CD14-positive monocyte (primary cell): ENCODE measurements around the gene SDCBP2. TPM values are rescaled to one million over a fixed set of nuclear protein-coding genes. Genes with fewer than 3 reads are reported as not detected.

Source experiments
- DNase-seq, 3 donors: peaks; one replicate each; pipeline ENCODE4 v3.0.0-alpha.2; 2011 to 2022
- H2AFZ ChIP-seq: 2 replicates; pipeline ENCODE4 v1.6.0; 2012; ENCODE audit warnings: mild to moderate bottlenecking, low read depth, low read length, inconsistent platforms; ENCODE audit not compliant: insufficient read depth, poor library complexity, severe bottlenecking
- H3K27ac ChIP-seq, 2 donors: 1 replicate in 1 of 2; 2 replicates in 1 of 2; pipeline ENCODE4 v1.5.1; 2012 to 2013; ENCODE audit warnings: low read length in 2 of 2, control low read depth in 1 of 2, inconsistent platforms in 1 of 2, low read depth in 1 of 2, mild to moderate bottlenecking in 1 of 2
- H3K27me3 ChIP-seq, 2 donors: one replicate each; pipeline versions ENCODE4 v1.6.0 to v1.6.1; 2011 to 2013; ENCODE audit warnings: low read length in 2 of 2; ENCODE audit not compliant: control insufficient read depth in 2 of 2, insufficient read depth in 2 of 2
- H3K36me3 ChIP-seq, 2 donors: replicated peaks in 1 of 2; 1 replicate in 1 of 2; 2 replicates in 1 of 2; pipeline versions ENCODE4 v1.5.1 to v1.6.1; 2012 to 2013; ENCODE audit warnings: low read length in 2 of 2, control low read depth in 1 of 2, inconsistent platforms in 1 of 2, mild to moderate bottlenecking in 1 of 2; ENCODE audit not compliant: insufficient read depth in 2 of 2, control insufficient read depth in 1 of 2
- H3K4me1 ChIP-seq, 2 donors: 1 replicate in 1 of 2; 2 replicates in 1 of 2; pipeline versions ENCODE4 v1.5.1 to v1.6.1; 2012 to 2013; ENCODE audit warnings: low read length in 2 of 2, control low read depth in 1 of 2, inconsistent platforms in 1 of 2, mild to moderate bottlenecking in 1 of 2, moderate library complexity in 1 of 2; ENCODE audit not compliant: insufficient read depth in 2 of 2, control insufficient read depth in 1 of 2
- H3K4me2 ChIP-seq: replicated peaks from 2 replicates; pipeline ENCODE3; 2012; ENCODE audit warnings: low read length, moderate library complexity, mild to moderate bottlenecking; ENCODE audit not compliant: poor library complexity, severe bottlenecking; ENCODE audit errors: extremely low read depth
- H3K4me3 ChIP-seq, 3 experiments: fragments of 200-600 bp in 1 of 3; sonication (generic) in 1 of 3; replicated peaks in 1 of 3; 1 replicate in 2 of 3; 2 replicates in 1 of 3; pipeline ENCODE4 v1.5.1; 2011 to 2013; ENCODE audit warnings: low read length in 3 of 3, mild to moderate bottlenecking in 3 of 3, control low read depth in 2 of 3, low read depth in 2 of 3, inconsistent platforms in 1 of 3, moderate library complexity in 1 of 3
- H3K79me2 ChIP-seq: 2 replicates; pipeline ENCODE4 v1.6.0; 2012; ENCODE audit warnings: mild to moderate bottlenecking, control low read depth, inconsistent platforms, low read length, moderate library complexity; ENCODE audit not compliant: insufficient read depth
- H3K9ac ChIP-seq: 2 replicates; pipeline ENCODE4 v1.6.0; 2017; ENCODE audit warnings: low read length, mild to moderate bottlenecking; ENCODE audit not compliant: insufficient read depth, poor library complexity, severe bottlenecking
- H3K9me3 ChIP-seq, 2 donors: replicated peaks in 1 of 2; 1 replicate in 1 of 2; 2 replicates in 1 of 2; pipeline versions ENCODE4 v1.5.1 to v1.6.1; 2012 to 2013; ENCODE audit warnings: low read length in 2 of 2, control low read depth in 1 of 2; ENCODE audit not compliant: control insufficient read depth in 1 of 2, insufficient read depth in 1 of 2
- H4K20me1 ChIP-seq: 2 replicates; pipeline ENCODE4 v1.6.0; 2012; ENCODE audit warnings: mild to moderate bottlenecking, low read length, control low read depth, moderate library complexity; ENCODE audit not compliant: insufficient read depth
- H3K27ac Mint-ChIP-seq, 7 donors: one replicate each; pipeline ENCODE4 v1.8.0; 2020; ENCODE audit warnings: mild to moderate bottlenecking in 7 of 7, mixed read lengths in 7 of 7, moderate library complexity in 6 of 7, inconsistent platforms in 2 of 7
- H3K27me3 Mint-ChIP-seq, 3 donors: one replicate each; pipeline ENCODE4 v1.8.0; 2021 to 2022; ENCODE audit warnings: low read depth in 3 of 3, mild to moderate bottlenecking in 3 of 3, mixed read lengths in 3 of 3, moderate library complexity in 3 of 3, inconsistent platforms in 1 of 3
- H3K36me3 Mint-ChIP-seq, 2 donors: one replicate each; pipeline ENCODE4 v1.8.0; 2020; ENCODE audit warnings: mixed read lengths in 2 of 2, inconsistent platforms in 1 of 2, mild to moderate bottlenecking in 1 of 2
- H3K4me1 Mint-ChIP-seq: one replicate; pipeline ENCODE4 v1.8.0; 2020; ENCODE audit warnings: mild to moderate bottlenecking, mixed read lengths
- H3K4me3 Mint-ChIP-seq, 2 donors: one replicate each; pipeline ENCODE4 v1.8.0; 2020; ENCODE audit warnings: mild to moderate bottlenecking in 2 of 2, mixed read lengths in 2 of 2, moderate library complexity in 1 of 2
- H3K9me3 Mint-ChIP-seq, 7 donors: one replicate each; pipeline ENCODE4 v1.8.0; 2020 to 2022; ENCODE audit warnings: mixed read lengths in 7 of 7, mild to moderate bottlenecking in 6 of 7, moderate library complexity in 6 of 7, inconsistent platforms in 2 of 7
- CTCF ChIP-seq: fragments of 200-600 bp; IDR thresholded peaks from one replicate; pipeline ENCODE4 v1.8.0; 2022; ENCODE audit warnings: antibody characterized with exemption, mild to moderate bottlenecking
- WGBS: methylation state at CpG from one replicate; pipeline ENCODE4 v1.1.5; 2013; ENCODE audit warnings: missing lambda C conversion rate; ENCODE audit not compliant: insufficient coverage; 5-methylcytosine and 5-hydroxymethylcytosine counted together
- intact Hi-C, 2 donors: fragments of 100-400 bp; cut with micrococcal nuclease; formaldehyde crosslinking; loops; one replicate each; pipeline versions ENCODE4 v1.15.0 to v1.15.1; 2023
- polyA plus RNA-seq, 3 donors: library from polyadenylated mRNA; depleted of rRNA in 1 of 3; unstranded in 2 of 3; stranded (reverse) in 1 of 3; fragments of 300-500 nt in 2 of 3; fragments of >200 nt in 1 of 3; fragmentation: Illumina TruSeq in 2 of 3; gene quantifications; 1 replicate in 2 of 3; 2 replicates in 1 of 3; pipeline ENCODE4 v1.2.3, GENCODE V29; 2012 to 2021

Gene SDCBP2
- polyA plus RNA-seq, 3 donors = 0.69 to 1.0 (median 0.71) TPM

- H2AFZ ChIP-seq = no peak overlapping the region
- Mint-ChIP-seq H3K36me3 (peaks cover 61 to 85% of the 10 kb centered on the region in 2 donors), H3K4me3 (no peak overlapping the region), H3K27me3 (peaks cover 0 to 3% (median 0%) of the 10 kb centered on the region in 3 donors), H3K9me3 (no peaks in the 10 kb centered on the region), H3K27ac (peak overlapping the region in 3 of 7 donors; percentile 33 to 74 (median 57)), H3K4me1 (peaks cover 44% of the 10 kb centered on the region)
- no peak for TF ChIP-seq CTCF
- peak overlapping the region in 1 of 2 donors; percentile 61 for H3K27ac ChIP-seq
- intact Hi-C loops = no loop called here
- peaks cover 63 to 78% of the 10 kb centered on the region in 2 donors for H3K36me3 ChIP-seq
- H3K4me1 ChIP-seq = peaks cover 26 to 28% of the 10 kb centered on the region in 2 donors
- no peak overlapping the region for H3K9ac ChIP-seq
- H4K20me1 ChIP-seq = peaks cover 98% of the 10 kb centered on the region
- no peaks in the 10 kb centered on the region for H3K27me3 ChIP-seq
- peaks cover 81% of the 10 kb centered on the region for H3K79me2 ChIP-seq
- no peaks in the 10 kb centered on the region for H3K9me3 ChIP-seq
- no peak overlapping the region for H3K4me2 ChIP-seq
- 93% methylated on average over 2 of the region's 5 CpGs for WGBS
- DNase-seq = no peak
- no peak overlapping the region for H3K4me3 ChIP-seq
Observed at GRCh38 chr20:1371830-1372539, 43.0 kb upstream of the SDCBP2 start.

- peak overlapping the region in 3 of 7 donors; percentile 25 to 61 (median 46) for H3K27ac Mint-ChIP-seq
- Histone ChIP-seq H4K20me1 (peaks cover 99% of the 10 kb centered on the region), H3K4me3 (no peak overlapping the region), H3K9me3 (no peaks in the 10 kb centered on the region), H3K79me2 (peaks cover 79% of the 10 kb centered on the region), H3K36me3 (peaks cover 63 to 84% of the 10 kb centered on the region in 2 donors), H3K27me3 (no peaks in the 10 kb centered on the region), H3K27ac (peak overlapping the region in 1 of 2 donors; percentile 18), H3K4me1 (peaks cover 20 to 21% of the 10 kb centered on the region in 2 donors), H2AFZ (no peak overlapping the region), H3K9ac (no peak overlapping the region), H3K4me2 (no peak overlapping the region)
- no peak overlapping the region for H3K4me3 Mint-ChIP-seq
- H3K36me3 Mint-ChIP-seq = peaks cover 64 to 89% of the 10 kb centered on the region in 2 donors
- intact Hi-C loops = no loop called here
- no peak for DNase-seq
- no peak for TF ChIP-seq CTCF
- H3K9me3 Mint-ChIP-seq = no peaks in the 10 kb centered on the region
- H3K4me1 Mint-ChIP-seq = peaks cover 38% of the 10 kb centered on the region
- peaks cover 0 to 3% (median 0%) of the 10 kb centered on the region in 3 donors for H3K27me3 Mint-ChIP-seq
- WGBS = 60% methylated on average over 1 of the region's 3 CpGs
Observed at GRCh38 chr20:1371202-1371782, 42.4 kb upstream of the SDCBP2 start.
